ENCODE data around the gene CCNQ. TPM values are rescaled to one million over a fixed set of nuclear protein-coding genes. Genes with fewer than 3 reads are reported as not detected.

CCNQ gene
- total RNA-seq (2014; rRNA removed; shearing (Covaris generic)): 27.0 and 32.5 TPM in 2 replicates

GRCh38 chrX:153598541-153599191 lies at the start of gene CCNQ:
TSS of gene CCNQ (minus strand) at chrX:153599139. CDS start at chrX:153599073, 66 bp downstream.
- Histone ChIP-seq H3K27me3 (no peaks in the 10 kb centered on the region), H3K4me3 (peak within 1 kb of the TSS; percentile 85), H3K9me3 (replicated peaks) (no peaks in the 10 kb centered on the region), H3K36me3 (0 out of 2 replicates have a peak, but pooled peaks cover 2% of the 10 kb centered on the region), H3K4me1 (no peaks in the 10 kb centered on the region), H3K27ac (peak within 1 kb of the TSS; percentile 24; the same call in 1 of the 2 replicates)
- peak; percentile 23 to 26 for DNase-seq

GRCh38 chrX:153647461-153648357 lies 48.8 kb upstream of the CCNQ start:
- Histone ChIP-seq H3K27me3 (no peaks in the 10 kb centered on the region), H3K27ac (no peak overlapping the region), H3K36me3 (no peaks in the 10 kb centered on the region), H3K9me3 (replicated peaks) (no peaks in the 10 kb centered on the region), H3K4me3 (no peak overlapping the region), H3K4me1 (no peaks in the 10 kb centered on the region)
- DNase-seq: no peak

GRCh38 chrX:153646620-153647373 lies 47.9 kb upstream of the CCNQ start, which contains the start of gene DUSP9:
TSS of gene DUSP9 (plus strand) at chrX:153647203. CDS start at chrX:153647954, 751 bp downstream.
- Histone ChIP-seq H3K27ac (no peak within 1 kb of the TSS), H3K27me3 (no peaks in the 10 kb centered on the region), H3K4me1 (no peaks in the 10 kb centered on the region), H3K4me3 (no peak within 1 kb of the TSS), H3K9me3 (replicated peaks) (no peaks in the 10 kb centered on the region), H3K36me3 (no peaks in the 10 kb centered on the region)
- DNase-seq: no peak

- no peak for DNase-seq
- Histone ChIP-seq H3K27ac (no peak overlapping the region), H3K4me3 (no peak overlapping the region), H3K9me3 (replicated peaks) (no peaks in the 10 kb centered on the region), H3K4me1 (no peaks in the 10 kb centered on the region), H3K27me3 (no peaks in the 10 kb centered on the region), H3K36me3 (no peaks in the 10 kb centered on the region)
Measured at GRCh38 chrX:153645921-153646488, 47.1 kb upstream of the CCNQ start.

- Histone ChIP-seq H3K27me3 (no peaks in the 10 kb centered on the region), H3K36me3 (no peaks in the 10 kb centered on the region), H3K4me1 (no peaks in the 10 kb centered on the region), H3K9me3 (replicated peaks) (no peaks in the 10 kb centered on the region), H3K27ac (no peak overlapping the region), H3K4me3 (no peak overlapping the region)
- no peak for DNase-seq
Measured at GRCh38 chrX:153645151-153645550, 46.2 kb upstream of the CCNQ start.

GRCh38 chrX:153644356-153645125 lies 45.6 kb upstream of the CCNQ start:
- Histone ChIP-seq H3K27ac (no peak overlapping the region), H3K9me3 (replicated peaks) (no peaks in the 10 kb centered on the region), H3K27me3 (no peaks in the 10 kb centered on the region), H3K4me3 (no peak overlapping the region; the same call in 1 of the 2 replicates), H3K36me3 (no peaks in the 10 kb centered on the region), H3K4me1 (no peaks in the 10 kb centered on the region)
- DNase-seq: peak; percentile 15 to 27

- Histone ChIP-seq H3K9me3 (replicated peaks) (no peaks in the 10 kb centered on the region), H3K27me3 (no peaks in the 10 kb centered on the region), H3K36me3 (no peaks in the 10 kb centered on the region), H3K4me1 (no peaks in the 10 kb centered on the region), H3K4me3 (0 out of 2 replicates have a peak overlapping the region, but pooled peaks have one; percentile 20), H3K27ac (no peak overlapping the region)
- no peak for DNase-seq
Measured at GRCh38 chrX:153643431-153644351, 44.8 kb upstream of the CCNQ start.

- Histone ChIP-seq H3K4me3 (no peak overlapping the region), H3K4me1 (no peaks in the 10 kb centered on the region), H3K9me3 (replicated peaks) (no peaks in the 10 kb centered on the region), H3K27ac (no peak overlapping the region), H3K36me3 (no peaks in the 10 kb centered on the region), H3K27me3 (no peaks in the 10 kb centered on the region)
- no peak for DNase-seq
Measured at GRCh38 chrX:153642655-153643430, 43.9 kb upstream of the CCNQ start.

GRCh38 chrX:153642051-153642654 lies 43.2 kb upstream of the CCNQ start:
- Histone ChIP-seq H3K27me3 (no peaks in the 10 kb centered on the region), H3K4me3 (no peak overlapping the region), H3K27ac (no peak overlapping the region), H3K9me3 (replicated peaks) (no peaks in the 10 kb centered on the region), H3K36me3 (no peaks in the 10 kb centered on the region), H3K4me1 (no peaks in the 10 kb centered on the region)
- DNase-seq: no peak

GRCh38 chrX:153641627-153642026 lies 42.7 kb upstream of the CCNQ start:
- no peak overlapping the region for H3K27ac ChIP-seq
- no peaks in the 10 kb centered on the region for H3K4me1 ChIP-seq
- H3K9me3 ChIP-seq (replicated peaks): no peaks in the 10 kb centered on the region
- H3K27me3 ChIP-seq: no peaks in the 10 kb centered on the region
- H3K4me3 ChIP-seq: no peak overlapping the region
- H3K36me3 ChIP-seq: no peaks in the 10 kb centered on the region
- DNase-seq: no peak

- Histone ChIP-seq H3K9me3 (replicated peaks) (no peaks in the 10 kb centered on the region), H3K4me1 (no peaks in the 10 kb centered on the region), H3K36me3 (no peaks in the 10 kb centered on the region), H3K27ac (no peak overlapping the region), H3K4me3 (no peak overlapping the region), H3K27me3 (no peaks in the 10 kb centered on the region)
- no peak for DNase-seq
Measured at GRCh38 chrX:153640736-153641575, 42.0 kb upstream of the CCNQ start.

Measured in SJCRH30 (cell line).